Heart right ventricle (tissue), 16 donors: ENCODE results near the gene LOXL1. TPM values are rescaled to one million over a fixed set of nuclear protein-coding genes. Genes with fewer than 3 reads are reported as not detected.

Source experiments
- ATAC-seq, 8 donors: fragments of 200-7000 bp; cut with Tn5 transposase; one replicate each; pipeline ENCODE4 v1.9.1; 2020; ENCODE audit warnings: mild to moderate bottlenecking in 8 of 8, moderate library complexity in 8 of 8, moderate number of reproducible peaks in 1 of 8
- DNase-seq, 2 donors: peaks; one replicate each; pipeline ENCODE4 v3.0.0-alpha.2; 2020
- H3K27ac ChIP-seq, 10 donors: fragments of 200-600 bp; sonication (generic) in 2 of 10; one replicate each; pipeline versions ENCODE4 v1.5.0 to v1.8.0; 2020 to 2022; ENCODE audit warnings: mild to moderate bottlenecking in 3 of 10
- H3K27me3 ChIP-seq, 7 donors: fragments of 200-600 bp; one replicate each; pipeline ENCODE4 v1.8.0; 2021 to 2022; ENCODE audit warnings: mild to moderate bottlenecking in 2 of 7
- H3K36me3 ChIP-seq, 9 donors: fragments of 200-600 bp; sonication (generic) in 1 of 9; one replicate each; pipeline versions ENCODE4 v1.5.0 to v1.8.0; 2020 to 2022; ENCODE audit warnings: mild to moderate bottlenecking in 2 of 9
- H3K4me1 ChIP-seq, 9 donors: fragments of 200-600 bp; sonication (generic) in 1 of 9; one replicate each; pipeline versions ENCODE4 v1.5.0 to v1.8.0; 2020 to 2022; ENCODE audit warnings: mild to moderate bottlenecking in 4 of 9
- H3K4me3 ChIP-seq, 10 donors: fragments of 200-600 bp; sonication (generic) in 2 of 10; one replicate each; pipeline versions ENCODE4 v1.5.0 to v1.8.0; 2020 to 2022; ENCODE audit warnings: mild to moderate bottlenecking in 7 of 10, moderate library complexity in 2 of 10
- H3K9me3 ChIP-seq, 11 donors: fragments of 200-600 bp in 10 of 11; sonication (generic) in 2 of 11; one replicate each; pipeline versions ENCODE4 v1.5.0 to v1.8.0; 2013 to 2022; ENCODE audit warnings: mild to moderate bottlenecking in 2 of 11, control low read depth in 1 of 11, moderate library complexity in 1 of 11
- WGBS, 2 donors: extraction: QIAGEN DNeasy Blood & Tissue Kit; methylation state at CpG; one replicate each; pipeline ENCODE4 v1.1.7; 2013; ENCODE audit warnings: inconsistent platforms in 1 of 2; 5-methylcytosine and 5-hydroxymethylcytosine counted together
- intact Hi-C, 10 donors: fragments of 100-400 bp; cut with DNase I; formaldehyde crosslinking; loops; one replicate each; pipeline versions ENCODE4 v1.11.1 to v1.14.2; 2022
- long read RNA-seq, 3 donors: library from polyadenylated mRNA; unstranded; transcript quantifications; one replicate each; pipeline ENCODE4 v2.0.0, GENCODE V29; 2020 to 2021
- polyA plus RNA-seq, 2 donors: library from polyadenylated mRNA; stranded (reverse); fragments of 200-250 nt; gene quantifications; one replicate each; pipeline ENCODE4 v1.2.3, GENCODE V29; 2013
- total RNA-seq, 10 donors: library from RNA; stranded (reverse); fragmentation: NEBNext Ultra II Directional in 3 of 10; extraction: Animal tissue kit (Norgen Biotek cat#: 25700) in 3 of 10; gene quantifications; one replicate each; pipeline versions ENCODE4 v1.2.1 to v1.2.4, GENCODE V29; 2021 to 2023
- TF ChIP-seq, protein P1 (sequence below), 9 donors: fragments of 200-600 bp; sonication (generic) in 2 of 9; IDR thresholded peaks; one replicate each; pipeline versions ENCODE4 v1.5.0 to v1.8.0; 2021 to 2022; ENCODE audit warnings: antibody characterized with exemption in 9 of 9, mild to moderate bottlenecking in 5 of 9, moderate library complexity in 1 of 9
- donor health status: Arrhythmogenic right ventricular cardiomyopathy.
- donor health status: ischemic (EF 13 %, LVEDD 7.1; RV severe dilation, severe dysfunction).
- donor health status: healthy with polysubstance abuse.
- donor health status: DM: no; HTN: yes; CAD: no.
- donor health status: DM: no; HTN: no; CAD: no.
- donor health status: ischemic (EF 25% LVEDD 6.9; RV normal size, moderate dysfunction).
- donor health status: ischemic (EF 25% LVEDD 5.7; RV mildly dilated, moderate dysfunction).
- donor health status: healthy.
- donor health status: DM: yes; HTN: yes; CAD: no.
- donor health status: Ischemic cardiomyopathy.
- donor health status: ischemic (EF 35%, LVEDD 5.7; RV mildly dilated, moderate dysfunction).
- donor health status: nonischemic (EF 11% LVEDD 7.7; RV severe dilation, severe dysfunction).
- donor health status: DM: yes; HTN: yes; CAD: no.
- donor health status: PGD.
- donor health status: ischemic (EF 29% LVEDD 5.4; RV normal size, mild dysfunction).
- donor health status: nonischemic (EF 23%, LVEDD 6.1; RV moderate dilation, normal function).

The LOXL1 gene, protein sequence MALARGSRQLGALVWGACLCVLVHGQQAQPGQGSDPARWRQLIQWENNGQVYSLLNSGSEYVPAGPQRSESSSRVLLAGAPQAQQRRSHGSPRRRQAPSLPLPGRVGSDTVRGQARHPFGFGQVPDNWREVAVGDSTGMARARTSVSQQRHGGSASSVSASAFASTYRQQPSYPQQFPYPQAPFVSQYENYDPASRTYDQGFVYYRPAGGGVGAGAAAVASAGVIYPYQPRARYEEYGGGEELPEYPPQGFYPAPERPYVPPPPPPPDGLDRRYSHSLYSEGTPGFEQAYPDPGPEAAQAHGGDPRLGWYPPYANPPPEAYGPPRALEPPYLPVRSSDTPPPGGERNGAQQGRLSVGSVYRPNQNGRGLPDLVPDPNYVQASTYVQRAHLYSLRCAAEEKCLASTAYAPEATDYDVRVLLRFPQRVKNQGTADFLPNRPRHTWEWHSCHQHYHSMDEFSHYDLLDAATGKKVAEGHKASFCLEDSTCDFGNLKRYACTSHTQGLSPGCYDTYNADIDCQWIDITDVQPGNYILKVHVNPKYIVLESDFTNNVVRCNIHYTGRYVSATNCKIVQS
- 10 to 100 TPM; 11.2 to 60.2 (median 26.3) TPM for total RNA-seq
- 10 to 100 TPM; 41.4 to 66.6 TPM for polyA plus RNA-seq
- long read RNA-seq, donor 1, transcript LOXL1-201 (7 exons, 2,351 nt): major isoform, 23 of 29 reads
- long read RNA-seq, donor 1, partial matches to known transcripts: 3 of 29 reads
- long read RNA-seq, donor 1, other reads (novel, unspliced or antisense): 3 of 29 reads
- long read RNA-seq, donor 2, transcript LOXL1-201 (7 exons, 2,351 nt): major isoform, 24 of 44 reads
- long read RNA-seq, donor 2, partial matches to known transcripts: 1 of 44 reads
- long read RNA-seq, donor 2, other reads (novel, unspliced or antisense): 17 of 44 reads
- long read RNA-seq, donor 3, partial matches to known transcripts: 3 of 7 reads
- long read RNA-seq, donor 3, other reads (novel, unspliced or antisense): 0 of 7 reads

DNA sequence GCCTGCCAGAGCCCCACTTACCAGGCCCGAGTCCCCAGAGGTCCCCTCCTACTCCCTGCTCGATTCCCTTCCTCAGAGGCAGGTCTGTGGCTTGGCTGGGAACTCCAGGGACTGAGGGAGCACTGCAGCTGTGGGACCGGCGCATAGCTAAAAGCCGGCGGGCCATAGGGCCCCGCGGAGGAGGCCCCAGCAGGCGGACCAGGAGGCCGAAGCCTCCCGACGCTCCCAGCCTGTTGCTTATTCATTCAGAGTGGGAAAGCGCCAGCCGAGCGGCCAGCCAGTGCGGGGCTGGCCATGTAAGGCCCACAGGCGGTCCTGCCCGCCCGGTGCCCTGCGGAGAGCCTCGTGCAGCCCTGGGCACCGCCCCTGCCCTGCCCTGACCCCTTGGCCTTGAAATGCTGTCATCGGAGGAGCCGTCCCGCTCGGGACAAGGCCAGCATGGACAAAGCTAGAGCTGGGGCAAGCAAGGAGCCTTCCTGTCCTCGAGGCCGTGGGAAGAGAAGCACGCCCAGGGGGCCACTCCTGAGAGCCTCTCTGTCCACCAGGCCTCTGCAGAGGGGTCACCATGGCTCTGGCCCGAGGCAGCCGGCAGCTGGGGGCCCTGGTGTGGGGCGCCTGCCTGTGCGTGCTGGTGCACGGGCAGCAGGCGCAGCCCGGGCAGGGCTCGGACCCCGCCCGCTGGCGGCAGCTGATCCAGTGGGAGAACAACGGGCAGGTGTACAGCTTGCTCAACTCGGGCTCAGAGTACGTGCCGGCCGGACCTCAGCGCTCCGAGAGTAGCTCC, at the start of gene LOXL1:
LOXL1 (plus strand) TSS at position 244 of the 784 bp plus-strand sequence; CDS start at position 566, 322 bp downstream.
- 5 to 12% methylated on average over 42 to 47 of the region's 47 CpGs for WGBS, 2 donors
- TF ChIP-seq, protein P1, sequence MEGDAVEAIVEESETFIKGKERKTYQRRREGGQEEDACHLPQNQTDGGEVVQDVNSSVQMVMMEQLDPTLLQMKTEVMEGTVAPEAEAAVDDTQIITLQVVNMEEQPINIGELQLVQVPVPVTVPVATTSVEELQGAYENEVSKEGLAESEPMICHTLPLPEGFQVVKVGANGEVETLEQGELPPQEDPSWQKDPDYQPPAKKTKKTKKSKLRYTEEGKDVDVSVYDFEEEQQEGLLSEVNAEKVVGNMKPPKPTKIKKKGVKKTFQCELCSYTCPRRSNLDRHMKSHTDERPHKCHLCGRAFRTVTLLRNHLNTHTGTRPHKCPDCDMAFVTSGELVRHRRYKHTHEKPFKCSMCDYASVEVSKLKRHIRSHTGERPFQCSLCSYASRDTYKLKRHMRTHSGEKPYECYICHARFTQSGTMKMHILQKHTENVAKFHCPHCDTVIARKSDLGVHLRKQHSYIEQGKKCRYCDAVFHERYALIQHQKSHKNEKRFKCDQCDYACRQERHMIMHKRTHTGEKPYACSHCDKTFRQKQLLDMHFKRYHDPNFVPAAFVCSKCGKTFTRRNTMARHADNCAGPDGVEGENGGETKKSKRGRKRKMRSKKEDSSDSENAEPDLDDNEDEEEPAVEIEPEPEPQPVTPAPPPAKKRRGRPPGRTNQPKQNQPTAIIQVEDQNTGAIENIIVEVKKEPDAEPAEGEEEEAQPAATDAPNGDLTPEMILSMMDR (IDR thresholded peaks at IDR 0.05): peak in 1 of 9 donors; percentile 3
- peak; percentile 70 to 77 for DNase-seq
- Histone ChIP-seq H3K4me1 (peaks cover 38 to 99% (median 79%) of the 10 kb centered on the region in 9 donors), H3K36me3 (no peaks in the 10 kb centered on the region), H3K27ac (peak within 1 kb of the TSS; percentile 80 to 95 (median 92)), H3K9me3 (no peaks in the 10 kb centered on the region), H3K27me3 (peaks cover 0 to 33% (median 3%) of the 10 kb centered on the region in 7 donors), H3K4me3 (peak within 1 kb of the TSS; percentile 51 to 77 (median 66))
- intact Hi-C loops: loop anchor here in 2 of 10 donors (10.0 kb wide), 2 partner anchors 122 to 362 kb away; no protein-coding TSS in a partner anchor
- peak; percentile 53 to 67 (median 66) for ATAC-seq

DNA sequence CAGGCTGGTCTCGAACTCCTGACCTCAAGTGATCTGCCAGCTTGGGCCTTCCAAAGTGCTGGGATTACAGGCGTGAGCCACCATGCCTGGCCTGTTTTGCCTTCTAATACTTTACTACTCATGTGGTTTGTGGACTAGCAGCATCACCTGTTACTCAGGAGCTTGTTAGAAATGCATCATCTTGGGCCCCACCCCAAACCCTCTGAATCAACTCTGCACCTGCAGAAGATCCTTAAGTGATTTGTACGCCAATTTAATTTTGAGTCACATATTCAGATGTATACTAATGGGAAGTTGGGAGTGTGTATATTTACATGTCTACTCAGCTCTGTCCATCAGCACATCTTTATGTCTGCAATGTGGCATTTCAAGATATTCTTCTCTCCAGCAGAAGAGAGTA, 46.8 kb upstream of the LOXL1 start:
- Histone ChIP-seq H3K27ac (no peak overlapping the region), H3K4me1 (no peaks in the 10 kb centered on the region), H3K27me3 (peaks cover 0 to 5% (median 0%) of the 10 kb centered on the region in 7 donors), H3K4me3 (no peak overlapping the region), H3K36me3 (no peaks in the 10 kb centered on the region), H3K9me3 (peaks cover 0 to 4% (median 0%) of the 10 kb centered on the region in 11 donors)
- WGBS, 2 donors: 55 to 66% methylated on average over 3 of the region's 3 CpGs
- DNase-seq (no peak), ATAC-seq (no peak)
- TF ChIP-seq, protein P1 (IDR thresholded peaks at IDR 0.05): no peak
- intact Hi-C loops: no loop called here

DNA sequence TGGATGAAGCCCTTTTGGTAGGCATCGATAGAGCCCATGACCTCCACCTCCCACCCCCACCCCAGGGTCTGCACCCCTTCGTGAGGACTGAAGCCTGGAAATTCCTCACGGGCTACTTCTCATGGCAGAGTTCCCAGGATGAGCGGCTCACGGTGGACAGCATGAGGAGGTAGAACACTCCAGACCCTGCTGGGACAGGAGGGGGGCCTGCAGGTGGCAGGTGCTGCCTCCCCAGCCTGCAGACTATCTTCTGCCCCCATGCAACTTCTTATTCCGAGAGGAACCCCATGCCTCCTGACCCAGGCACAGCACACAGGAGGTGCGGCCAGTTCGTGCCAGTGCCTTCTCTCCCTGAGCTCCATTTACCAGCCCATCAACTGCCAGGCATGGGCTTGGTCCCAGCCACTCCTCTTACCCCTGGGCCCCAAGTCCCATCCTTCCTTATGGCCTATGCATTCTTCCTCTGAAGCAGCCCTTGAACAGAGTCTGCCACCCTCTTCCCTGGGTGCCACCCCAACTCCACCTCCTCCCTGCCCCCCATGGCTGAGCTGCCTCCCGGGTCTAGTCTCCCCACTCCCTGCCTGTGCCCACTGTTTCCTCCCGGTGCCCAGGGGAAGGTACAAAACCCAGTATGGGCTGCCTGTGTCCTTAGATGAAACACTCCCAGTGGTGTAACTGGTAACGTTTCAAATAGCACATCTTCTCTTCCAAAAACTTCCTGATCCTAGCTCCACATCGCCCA, 44.5 kb upstream of the LOXL1 start:
- ATAC-seq (no peak), DNase-seq (no peak)
- WGBS, 2 donors: 76 to 80% methylated on average over 12 of the region's 12 CpGs
- Histone ChIP-seq H3K27me3 (peaks cover 0 to 5% (median 0%) of the 10 kb centered on the region in 7 donors), H3K36me3 (no peaks in the 10 kb centered on the region), H3K4me3 (no peak overlapping the region), H3K9me3 (peaks cover 0 to 4% (median 0%) of the 10 kb centered on the region in 11 donors), H3K4me1 (no peaks in the 10 kb centered on the region), H3K27ac (no peak overlapping the region)
- intact Hi-C loops: no loop called here
- TF ChIP-seq, protein P1 (IDR thresholded peaks at IDR 0.05): no peak
